OCI-LY7 (cell line): ENCODE results near the gene ABHD8.

Source experiments
- EZH2phosphoT487 ChIP-seq: fragments of 200-600 bp; sonication (generic); IDR thresholded peaks from 2 replicates; pipeline ENCODE4 v1.6.1; 2018; ENCODE audit warnings: low read depth, borderline replicate concordance, mild to moderate bottlenecking, mixed run types, antibody characterized with exemption, low read length, moderate library complexity, mixed read lengths
- TF ChIP-seq, protein P1 (sequence below): fragments of 200-600 bp; sonication (generic); conservative IDR thresholded peaks from 2 replicates; pipeline ENCODE4 v1.5.1; 2014; ENCODE audit warnings: mild to moderate bottlenecking, antibody characterized with exemption, low read length, moderate library complexity, mixed read lengths

DNA sequence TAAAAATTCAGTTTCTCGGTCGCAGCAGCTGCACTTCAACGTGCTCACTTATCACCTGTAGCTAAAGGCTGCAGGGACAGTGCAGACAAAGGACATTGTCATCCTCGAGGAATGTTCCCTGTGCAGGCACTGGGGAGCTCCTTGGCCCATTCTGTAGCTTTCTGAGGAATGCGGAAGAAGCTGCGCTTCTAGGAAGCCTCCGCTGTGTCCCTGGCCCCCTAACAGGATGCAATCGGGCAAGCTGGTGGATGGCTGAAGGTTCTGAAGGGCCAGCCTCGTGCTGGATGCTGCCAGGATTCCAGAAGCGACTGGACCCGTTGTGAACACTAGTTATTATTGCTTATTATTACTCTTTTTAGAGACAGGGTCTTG lies 23.4 kb upstream of the ABHD8 start:
- TF ChIP-seq, protein P1, sequence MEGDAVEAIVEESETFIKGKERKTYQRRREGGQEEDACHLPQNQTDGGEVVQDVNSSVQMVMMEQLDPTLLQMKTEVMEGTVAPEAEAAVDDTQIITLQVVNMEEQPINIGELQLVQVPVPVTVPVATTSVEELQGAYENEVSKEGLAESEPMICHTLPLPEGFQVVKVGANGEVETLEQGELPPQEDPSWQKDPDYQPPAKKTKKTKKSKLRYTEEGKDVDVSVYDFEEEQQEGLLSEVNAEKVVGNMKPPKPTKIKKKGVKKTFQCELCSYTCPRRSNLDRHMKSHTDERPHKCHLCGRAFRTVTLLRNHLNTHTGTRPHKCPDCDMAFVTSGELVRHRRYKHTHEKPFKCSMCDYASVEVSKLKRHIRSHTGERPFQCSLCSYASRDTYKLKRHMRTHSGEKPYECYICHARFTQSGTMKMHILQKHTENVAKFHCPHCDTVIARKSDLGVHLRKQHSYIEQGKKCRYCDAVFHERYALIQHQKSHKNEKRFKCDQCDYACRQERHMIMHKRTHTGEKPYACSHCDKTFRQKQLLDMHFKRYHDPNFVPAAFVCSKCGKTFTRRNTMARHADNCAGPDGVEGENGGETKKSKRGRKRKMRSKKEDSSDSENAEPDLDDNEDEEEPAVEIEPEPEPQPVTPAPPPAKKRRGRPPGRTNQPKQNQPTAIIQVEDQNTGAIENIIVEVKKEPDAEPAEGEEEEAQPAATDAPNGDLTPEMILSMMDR: no peak
- TF ChIP-seq EZH2phosphoT487: no peak
